ENCODE data around the gene LRRC27. TPM values are rescaled to one million over a fixed set of nuclear protein-coding genes. Genes with fewer than 3 reads are reported as not detected.

LRRC27 gene
- total and polyA plus RNA-seq, 2 of the 4 experiments (the other 2 are of a cell fraction): 3.8 to 5.3 TPM

DNA sequence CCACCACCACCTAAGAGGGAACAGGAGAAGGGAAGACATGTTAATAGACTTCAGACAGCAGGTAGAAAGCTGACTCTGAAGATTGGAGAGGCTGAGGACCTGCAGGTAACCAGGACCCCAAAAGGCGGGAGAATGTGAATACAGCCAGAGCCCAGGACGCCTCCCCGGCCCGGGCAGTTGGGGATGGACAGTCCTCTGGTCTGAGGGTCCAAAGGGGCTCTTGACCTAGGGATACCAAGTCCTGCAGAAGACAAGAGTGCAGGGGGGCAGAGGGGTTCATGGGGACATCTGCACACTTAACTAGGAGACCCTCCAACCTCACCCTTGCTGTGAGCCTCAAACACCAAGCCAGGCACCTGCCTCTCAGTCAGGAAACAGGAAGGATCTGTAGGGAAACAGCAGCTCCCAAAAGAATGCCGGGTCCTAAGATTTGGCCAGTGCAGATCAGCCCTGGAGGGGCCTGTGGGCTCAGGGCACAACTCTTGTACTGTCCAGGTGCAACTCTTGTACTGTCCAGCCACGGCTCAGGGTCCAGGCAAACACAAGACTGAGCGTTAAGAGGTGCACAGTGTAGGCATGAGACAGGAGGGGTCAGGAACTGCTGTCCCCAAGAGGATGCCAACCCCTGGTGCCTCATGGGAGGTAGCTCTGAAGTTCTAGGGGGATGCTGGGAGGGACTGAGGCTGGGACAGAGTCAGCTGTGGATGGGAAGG is 22.0 kb upstream of the LRRC27 start:
- H3K18ac ChIP-seq (ENCODE audit: low read depth, low read length): no peak overlapping the region
- dilution Hi-C loops (cut with HindIII; ENCODE audit: low sequenced_read_pairs, unreplicated experiment): no loop called here
- ChIA-PET CTCF (no interaction called here), POLR2A (ENCODE audit: unreplicated experiment) (no interaction called here)
- no peak overlapping the region for H3K4ac ChIP-seq (ENCODE audit: low read depth, low read length)
- H3K9ac ChIP-seq (ENCODE audit: low read depth, low read length): no peak overlapping the region
- in situ Hi-C loops (cut with MboI; ENCODE audit: low sequenced_read_pairs): no loop called here
- H4K5ac ChIP-seq (ENCODE audit: low read depth, low read length): no peak overlapping the region
- no peak overlapping the region for H2AK5ac ChIP-seq (ENCODE audit: low read depth, low read length)
- no peak overlapping the region for H2BK5ac ChIP-seq (ENCODE audit: low read depth, low read length, poor library complexity, severe bottlenecking)
- intact Hi-C loops (cut with micrococcal nuclease): loop anchor here (5.0 kb wide), 1 partner anchor 38 kb away; no protein-coding TSS in a partner anchor
- H3K9me3 ChIP-seq (ENCODE audit: control insufficient read depth, insufficient read depth, low read length): peaks cover 7% of the 10 kb centered on the region
- H4K91ac ChIP-seq (ENCODE audit: insufficient read depth, low read depth, low read length): no peak overlapping the region
- no peak overlapping the region for H2BK120ac ChIP-seq (ENCODE audit: low read depth, low read length)
- no peak overlapping the region for H3K27ac ChIP-seq (ENCODE audit: insufficient read depth, low read length)
- no peaks in the 10 kb centered on the region for H4K20me1 ChIP-seq (ENCODE audit: insufficient read depth, low read length)
- H2AFZ ChIP-seq (replicated peaks; ENCODE audit: low read length, poor library complexity): no peak overlapping the region
- no peak for ATAC-seq (ENCODE audit: low read depth)
- H3K14ac ChIP-seq (replicated peaks; ENCODE audit: low read depth, low read length): no peak overlapping the region
- DNase-seq: no peak
- no peak overlapping the region for H3K23ac ChIP-seq (ENCODE audit: low read depth, low read length)
- no peak overlapping the region for H2BK20ac ChIP-seq (ENCODE audit: low read depth, low read length)
- H3K4me1 ChIP-seq (ENCODE audit: control insufficient read depth, insufficient read depth, low read length): peaks cover 5% of the 10 kb centered on the region; the same call in 1 of the 2 replicates
- 0 out of 2 replicates have a peak, but pooled peaks cover 3% of the 10 kb centered on the region for H3K9me1 ChIP-seq (ENCODE audit: insufficient read depth, low read length)
- H3K4me2 ChIP-seq (ENCODE audit: low read depth, low read length): no peak overlapping the region
- 86% methylated on average over 2 of the region's 7 CpGs; no CpG with 5 or more reads in 1 of the 2 experiments for WGBS, 2 experiments (ENCODE audit: extremely low coverage in 2 of 2, insufficient read length in 1 of 2)
- no TSS peak for BruUV-seq (replicated peaks)
- TF ChIP-seq CEBPB (IDR thresholded peaks at IDR 0.05; ENCODE audit: low read depth, low read length) (no peak), SMC3 (IDR thresholded peaks at IDR 0.05; ENCODE audit: low read depth, low read length) (no peak), FOS (IDR thresholded peaks at IDR 0.05; ENCODE audit: low read depth, low read length) (no peak), NFE2L2 (IDR thresholded peaks at IDR 0.05; ENCODE audit: low read depth, low read length) (no peak), RFX5 (IDR thresholded peaks at IDR 0.05; ENCODE audit: low read depth, low read length) (no peak), MAFK (IDR thresholded peaks at IDR 0.05; ENCODE audit: low read depth, low read length) (no peak), CHD1 (IDR thresholded peaks at IDR 0.05; ENCODE audit: low read depth, low read length) (no peak), RCOR1 (IDR thresholded peaks at IDR 0.05; ENCODE audit: insufficient replicate concordance, low read length) (no peak), POLR2A (IDR thresholded peaks at IDR 0.05; ENCODE audit: low read depth, low read length) (no peak), BHLHE40 (IDR thresholded peaks at IDR 0.05; ENCODE audit: low read depth, low read length) (no peak)
- TF ChIP-seq, protein P1, sequence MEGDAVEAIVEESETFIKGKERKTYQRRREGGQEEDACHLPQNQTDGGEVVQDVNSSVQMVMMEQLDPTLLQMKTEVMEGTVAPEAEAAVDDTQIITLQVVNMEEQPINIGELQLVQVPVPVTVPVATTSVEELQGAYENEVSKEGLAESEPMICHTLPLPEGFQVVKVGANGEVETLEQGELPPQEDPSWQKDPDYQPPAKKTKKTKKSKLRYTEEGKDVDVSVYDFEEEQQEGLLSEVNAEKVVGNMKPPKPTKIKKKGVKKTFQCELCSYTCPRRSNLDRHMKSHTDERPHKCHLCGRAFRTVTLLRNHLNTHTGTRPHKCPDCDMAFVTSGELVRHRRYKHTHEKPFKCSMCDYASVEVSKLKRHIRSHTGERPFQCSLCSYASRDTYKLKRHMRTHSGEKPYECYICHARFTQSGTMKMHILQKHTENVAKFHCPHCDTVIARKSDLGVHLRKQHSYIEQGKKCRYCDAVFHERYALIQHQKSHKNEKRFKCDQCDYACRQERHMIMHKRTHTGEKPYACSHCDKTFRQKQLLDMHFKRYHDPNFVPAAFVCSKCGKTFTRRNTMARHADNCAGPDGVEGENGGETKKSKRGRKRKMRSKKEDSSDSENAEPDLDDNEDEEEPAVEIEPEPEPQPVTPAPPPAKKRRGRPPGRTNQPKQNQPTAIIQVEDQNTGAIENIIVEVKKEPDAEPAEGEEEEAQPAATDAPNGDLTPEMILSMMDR (conservative IDR thresholded peaks at IDR 0.05; ENCODE audit: low read depth, low read length): no peak
- TF ChIP-seq, protein P2, sequence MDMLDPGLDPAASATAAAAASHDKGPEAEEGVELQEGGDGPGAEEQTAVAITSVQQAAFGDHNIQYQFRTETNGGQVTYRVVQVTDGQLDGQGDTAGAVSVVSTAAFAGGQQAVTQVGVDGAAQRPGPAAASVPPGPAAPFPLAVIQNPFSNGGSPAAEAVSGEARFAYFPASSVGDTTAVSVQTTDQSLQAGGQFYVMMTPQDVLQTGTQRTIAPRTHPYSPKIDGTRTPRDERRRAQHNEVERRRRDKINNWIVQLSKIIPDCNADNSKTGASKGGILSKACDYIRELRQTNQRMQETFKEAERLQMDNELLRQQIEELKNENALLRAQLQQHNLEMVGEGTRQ (IDR thresholded peaks at IDR 0.05; ENCODE audit: low read depth, low read length): no peak
- TF ChIP-seq, protein P3, sequence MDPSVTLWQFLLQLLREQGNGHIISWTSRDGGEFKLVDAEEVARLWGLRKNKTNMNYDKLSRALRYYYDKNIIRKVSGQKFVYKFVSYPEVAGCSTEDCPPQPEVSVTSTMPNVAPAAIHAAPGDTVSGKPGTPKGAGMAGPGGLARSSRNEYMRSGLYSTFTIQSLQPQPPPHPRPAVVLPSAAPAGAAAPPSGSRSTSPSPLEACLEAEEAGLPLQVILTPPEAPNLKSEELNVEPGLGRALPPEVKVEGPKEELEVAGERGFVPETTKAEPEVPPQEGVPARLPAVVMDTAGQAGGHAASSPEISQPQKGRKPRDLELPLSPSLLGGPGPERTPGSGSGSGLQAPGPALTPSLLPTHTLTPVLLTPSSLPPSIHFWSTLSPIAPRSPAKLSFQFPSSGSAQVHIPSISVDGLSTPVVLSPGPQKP (IDR thresholded peaks at IDR 0.05; ENCODE audit: borderline replicate concordance, low read depth, low read length): no peak
- no peak overlapping the region for H4K8ac ChIP-seq (ENCODE audit: low read depth in 2 of 2, low read length in 2 of 2)
- peaks cover 17% of the 10 kb centered on the region; the same call in 1 of the 2 replicates for H3K27me3 ChIP-seq (ENCODE audit: control insufficient read depth, insufficient read depth, low read length)
- H3K56ac ChIP-seq (ENCODE audit: extremely low read depth, insufficient read depth, low read length): no peak overlapping the region
- no peak overlapping the region for H3K4me3 ChIP-seq (ENCODE audit: insufficient read depth, low read depth, low read length)
- no peaks in the 10 kb centered on the region for H3K36me3 ChIP-seq (ENCODE audit: control insufficient read depth, insufficient read depth, low read length)
- H2AK9ac ChIP-seq (replicated peaks; ENCODE audit: low read depth, low read length, poor library complexity): no peak overlapping the region
- H3K79me1 ChIP-seq (ENCODE audit: low read depth in 1 of 2, low read length in 2 of 2): no peaks in the 10 kb centered on the region
- H2BK15ac ChIP-seq (ENCODE audit: low read depth, low read length): no peak overlapping the region
